H9 (cell line): ENCODE measurements around the gene TBATA. TPM values are rescaled to one million over a fixed set of nuclear protein-coding genes. Genes with fewer than 3 reads are reported as not detected.
A peak's percentile ranks its signal among the peaks of the same experiment; 100 is the strongest.

ENCODE experiments used
- DNase-seq: peaks from one replicate; pipeline ENCODE4 v3.0.0-alpha.2; 2017
- H2AFZ ChIP-seq: one replicate; pipeline ENCODE4 v1.6.1; 2013; ENCODE audit warnings: mild to moderate bottlenecking, low read length, control low read depth, moderate library complexity
- H2AK5ac ChIP-seq: 2 replicates; pipeline ENCODE4 v1.6.1; 2013; ENCODE audit warnings: low read length, control low read depth, mixed read lengths; ENCODE audit not compliant: insufficient read length
- H2BK120ac ChIP-seq: one replicate; pipeline ENCODE4 v1.6.1; 2013; ENCODE audit warnings: low read depth, mild to moderate bottlenecking, low read length, control low read depth, inconsistent platforms; ENCODE audit not compliant: poor library complexity, severe bottlenecking
- H2BK12ac ChIP-seq: 2 replicates; pipeline ENCODE4 v1.6.1; 2013; ENCODE audit warnings: low read length, control low read depth, mixed read lengths, low read depth; ENCODE audit not compliant: insufficient read length
- H2BK15ac ChIP-seq: 2 replicates; pipeline ENCODE4 v1.6.1; 2013; ENCODE audit warnings: low read depth, low read length, control low read depth
- H2BK20ac ChIP-seq: one replicate; pipeline ENCODE4 v1.6.1; 2013; ENCODE audit warnings: low read depth, mild to moderate bottlenecking, low read length, control low read depth, inconsistent platforms; ENCODE audit not compliant: poor library complexity, severe bottlenecking
- H2BK5ac ChIP-seq: 2 replicates; pipeline ENCODE4 v1.6.1; 2013; ENCODE audit warnings: low read length, control low read depth, mixed read lengths; ENCODE audit not compliant: insufficient read length
- H3K14ac ChIP-seq: 2 replicates; pipeline ENCODE4 v1.6.1; 2013; ENCODE audit warnings: low read length, control low read depth; ENCODE audit not compliant: insufficient read depth
- H3K18ac ChIP-seq: 2 replicates; pipeline ENCODE4 v1.6.1; 2013; ENCODE audit warnings: low read depth, mild to moderate bottlenecking, mixed read lengths, low read length, control low read depth; ENCODE audit not compliant: insufficient read length
- H3K23ac ChIP-seq: 2 replicates; pipeline ENCODE4 v1.6.1; 2013; ENCODE audit warnings: low read length, control low read depth, mixed read lengths, low read depth; ENCODE audit not compliant: insufficient read length
- H3K23me2 ChIP-seq: 2 replicates; pipeline ENCODE4 v1.6.1; 2013; ENCODE audit warnings: low read depth, mild to moderate bottlenecking, mixed read lengths, low read length, control low read depth; ENCODE audit not compliant: insufficient read length, poor library complexity, severe bottlenecking
- H3K27ac ChIP-seq: 2 replicates; pipeline ENCODE4 v1.5.1; 2013; ENCODE audit warnings: low read length, control low read depth, mixed read lengths, low read depth; ENCODE audit not compliant: insufficient read length
- H3K27me3 ChIP-seq: 2 replicates; pipeline ENCODE4 v1.6.1; 2013; ENCODE audit warnings: low read length, control low read depth, inconsistent platforms; ENCODE audit not compliant: insufficient read depth
- H3K4ac ChIP-seq: 2 replicates; pipeline ENCODE4 v1.6.1; 2013; ENCODE audit warnings: low read depth, mild to moderate bottlenecking, control low read depth, inconsistent platforms, low read length, moderate library complexity
- H3K4me1 ChIP-seq: 2 replicates; pipeline ENCODE4 v1.6.1; 2013; ENCODE audit warnings: low read length, control low read depth, inconsistent platforms; ENCODE audit not compliant: insufficient read depth
- H3K4me2 ChIP-seq: 2 replicates; pipeline ENCODE4 v1.6.1; 2013; ENCODE audit warnings: low read length, control low read depth, mixed read lengths; ENCODE audit not compliant: insufficient read length, insufficient read depth
- H3K56ac ChIP-seq: 2 replicates; pipeline ENCODE4 v1.6.1; 2013; ENCODE audit warnings: low read depth, mild to moderate bottlenecking, mixed read lengths, low read length, control low read depth; ENCODE audit not compliant: insufficient read length
- H3K79me1 ChIP-seq: 2 replicates; pipeline ENCODE4 v1.6.1; 2013; ENCODE audit warnings: low read depth, mild to moderate bottlenecking, moderate library complexity, low read length, control low read depth, inconsistent platforms; ENCODE audit not compliant: insufficient read depth, poor library complexity, severe bottlenecking
- H3K79me2 ChIP-seq: 2 replicates; pipeline ENCODE4 v1.6.1; 2013; ENCODE audit warnings: low read length, control low read depth, inconsistent platforms; ENCODE audit not compliant: insufficient read depth
- H3K9ac ChIP-seq: 2 replicates; pipeline ENCODE4 v1.6.1; 2013; ENCODE audit warnings: low read length, control low read depth, mixed read lengths; ENCODE audit not compliant: insufficient read length; ENCODE audit errors: extremely low read depth
- H3K9me3 ChIP-seq: one replicate; pipeline ENCODE4 v1.6.1; 2013; ENCODE audit warnings: low read depth, low read length, inconsistent platforms; ENCODE audit not compliant: control insufficient read depth
- H3T11ph ChIP-seq: one replicate; pipeline ENCODE4 v1.6.1; 2013; ENCODE audit warnings: mild to moderate bottlenecking, low read length, control low read depth, inconsistent platforms
- H4K20me1 ChIP-seq: one replicate; pipeline ENCODE4 v1.6.1; 2013; ENCODE audit not compliant: control insufficient read depth, insufficient read length, insufficient read depth
- H4K5ac ChIP-seq: 2 replicates; pipeline ENCODE4 v1.6.1; 2013; ENCODE audit warnings: low read depth, mild to moderate bottlenecking, mixed read lengths, low read length, control low read depth; ENCODE audit not compliant: insufficient read length
- H4K8ac ChIP-seq: replicated peaks from 2 replicates; pipeline ENCODE4 v1.6.1; 2013; ENCODE audit warnings: low read length, control low read depth, mixed read lengths, low read depth; ENCODE audit not compliant: insufficient read length
- H4K91ac ChIP-seq: 2 replicates; pipeline ENCODE4 v1.6.1; 2013; ENCODE audit warnings: low read depth, mild to moderate bottlenecking, moderate library complexity, mixed read lengths, low read length, control low read depth; ENCODE audit not compliant: insufficient read length
- H3K27ac Mint-ChIP-seq, 3 experiments: 2 replicates in 2 of 3; 3 replicates in 1 of 3; pipeline ENCODE4 v1.8.0; 2020 to 2021; ENCODE audit warnings: mixed read lengths in 3 of 3, mild to moderate bottlenecking in 1 of 3, moderate library complexity in 1 of 3
- H3K27me3 Mint-ChIP-seq: 2 replicates; pipeline ENCODE4 v1.8.0; 2021; ENCODE audit warnings: low read depth, mild to moderate bottlenecking, moderate library complexity, mixed read lengths
- H3K36me3 Mint-ChIP-seq, 3 experiments: 2 replicates in 2 of 3; 3 replicates in 1 of 3; pipeline ENCODE4 v1.8.0; 2020 to 2021; ENCODE audit warnings: low read depth in 3 of 3, mixed read lengths in 3 of 3; ENCODE audit not compliant: insufficient read depth in 1 of 3
- H3K4me1 Mint-ChIP-seq, 2 experiments: 2 replicates each; pipeline ENCODE4 v1.8.0; 2020; ENCODE audit warnings: mixed read lengths in 2 of 2
- H3K4me3 Mint-ChIP-seq, 2 experiments: 2 replicates in 1 of 2; 3 replicates in 1 of 2; pipeline ENCODE4 v1.8.0; 2020 to 2021; ENCODE audit warnings: mild to moderate bottlenecking in 2 of 2, mixed read lengths in 2 of 2, moderate library complexity in 1 of 2
- H3K9me3 Mint-ChIP-seq, 2 experiments: 2 replicates in 1 of 2; 3 replicates in 1 of 2; pipeline ENCODE4 v1.8.0; 2020; ENCODE audit warnings: mild to moderate bottlenecking in 2 of 2, mixed read lengths in 2 of 2, moderate library complexity in 1 of 2
- WGBS: extraction: QIAGEN DNeasy Blood & Tissue Kit; methylation state at CpG from one replicate; pipeline ENCODE4 v1.1.7; 2013; ENCODE audit warnings: missing lambda C conversion rate, low lambda C conversion rate, mixed read lengths; ENCODE audit not compliant: insufficient read length; ENCODE audit errors: extremely low coverage; 5-methylcytosine and 5-hydroxymethylcytosine counted together
- total RNA-seq: library from RNA; stranded (reverse); gene quantifications from 2 replicates; pipeline ENCODE4 v1.2.1, GENCODE V29; 2021
- TF ChIP-seq, protein P1 (sequence below): fragments of 200-600 bp; sonication (generic); conservative IDR thresholded peaks from 3 replicates; pipeline ENCODE4 v1.8.0; 2021; ENCODE audit warnings: antibody characterized with exemption, mild to moderate bottlenecking

The TBATA gene
- total RNA-seq, 1 experiment from 2014 or later = not detected

DNA sequence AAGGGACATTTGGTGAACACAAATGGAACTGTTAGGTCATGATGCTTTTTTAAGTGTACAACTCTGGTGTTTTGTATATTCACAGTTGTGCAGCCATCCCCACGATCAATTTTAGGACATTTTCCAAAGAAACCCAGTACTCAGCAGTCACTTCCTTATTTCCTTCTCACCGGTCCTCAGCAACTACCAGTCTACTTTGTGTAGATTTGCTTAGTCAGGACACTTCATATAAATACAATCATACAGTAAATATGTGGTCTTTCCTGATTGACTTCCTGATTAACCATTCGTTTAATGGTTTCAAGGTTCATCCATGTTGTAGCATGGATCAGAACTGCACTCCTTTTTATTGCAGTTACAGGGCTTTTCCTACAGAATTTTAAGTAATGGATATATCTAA, 45.0 kb upstream of the TBATA start:
- Histone ChIP-seq H2AFZ (no peak overlapping the region), H2BK20ac (no peak overlapping the region), H3K4me1 (no peaks in the 10 kb centered on the region), H4K5ac (no peak overlapping the region), H2BK12ac (no peak overlapping the region), H3K18ac (no peak overlapping the region), H3K23me2 (no peaks in the 10 kb centered on the region), H3K27ac (no peak overlapping the region), H3K4ac (no peak overlapping the region), H2BK120ac (no peak overlapping the region), H4K20me1 (no peaks in the 10 kb centered on the region), H3K9ac (no peak overlapping the region), H3T11ph (no peak overlapping the region), H3K79me1 (peaks cover 3% of the 10 kb centered on the region), H3K79me2 (peaks cover 5% of the 10 kb centered on the region; the same call in 1 of the 2 replicates), H3K9me3 (no peaks in the 10 kb centered on the region), H3K4me2 (no peak overlapping the region), H3K14ac (no peak overlapping the region), H2BK5ac (no peak overlapping the region), H4K91ac (no peak overlapping the region), H3K23ac (no peak overlapping the region), H3K27me3 (no peaks in the 10 kb centered on the region), H2AK5ac (no peak overlapping the region), H2BK15ac (no peak overlapping the region), H3K56ac (no peak overlapping the region), H4K8ac (no peak overlapping the region)
- peaks cover 0 to 8% of the 10 kb centered on the region in 2 experiments; a peak in 2 of 4 replicates for H3K4me1 Mint-ChIP-seq
- no peaks in the 10 kb centered on the region; a peak in 1 of 5 replicates for H3K9me3 Mint-ChIP-seq
- peaks cover 6 to 24% (median 17%) of the 10 kb centered on the region in 3 experiments for H3K36me3 Mint-ChIP-seq
- no CpG with 5 or more reads among the region's 3 CpGs for WGBS
- H3K27ac Mint-ChIP-seq = peak overlapping the region in 1 of 3 experiments; percentile 62; a peak in 1 of 7 replicates
- no peak overlapping the region for H3K4me3 Mint-ChIP-seq
- TF ChIP-seq, protein P1, sequence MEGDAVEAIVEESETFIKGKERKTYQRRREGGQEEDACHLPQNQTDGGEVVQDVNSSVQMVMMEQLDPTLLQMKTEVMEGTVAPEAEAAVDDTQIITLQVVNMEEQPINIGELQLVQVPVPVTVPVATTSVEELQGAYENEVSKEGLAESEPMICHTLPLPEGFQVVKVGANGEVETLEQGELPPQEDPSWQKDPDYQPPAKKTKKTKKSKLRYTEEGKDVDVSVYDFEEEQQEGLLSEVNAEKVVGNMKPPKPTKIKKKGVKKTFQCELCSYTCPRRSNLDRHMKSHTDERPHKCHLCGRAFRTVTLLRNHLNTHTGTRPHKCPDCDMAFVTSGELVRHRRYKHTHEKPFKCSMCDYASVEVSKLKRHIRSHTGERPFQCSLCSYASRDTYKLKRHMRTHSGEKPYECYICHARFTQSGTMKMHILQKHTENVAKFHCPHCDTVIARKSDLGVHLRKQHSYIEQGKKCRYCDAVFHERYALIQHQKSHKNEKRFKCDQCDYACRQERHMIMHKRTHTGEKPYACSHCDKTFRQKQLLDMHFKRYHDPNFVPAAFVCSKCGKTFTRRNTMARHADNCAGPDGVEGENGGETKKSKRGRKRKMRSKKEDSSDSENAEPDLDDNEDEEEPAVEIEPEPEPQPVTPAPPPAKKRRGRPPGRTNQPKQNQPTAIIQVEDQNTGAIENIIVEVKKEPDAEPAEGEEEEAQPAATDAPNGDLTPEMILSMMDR = no peak
- no peaks in the 10 kb centered on the region for H3K27me3 Mint-ChIP-seq
- DNase-seq = no peak
